Astrocyte of the cerebellum (primary cell): Measurements from ENCODE around the gene TBATA.

Experiments
- DNase-seq: peaks from one replicate; pipeline ENCODE4 v3.0.0-alpha.2; 2011; ENCODE audit warnings: low read depth
- H3K4me3 ChIP-seq: 2 replicates; pipeline ENCODE4 v1.5.1; 2011; ENCODE audit warnings: mild to moderate bottlenecking, low read depth, low read length, moderate library complexity
- in situ Hi-C: cut with HindIII; loops from 2 replicates; pipeline ENCODE4 v1.10.0; 2017; ENCODE audit warnings: low sequenced_read_pairs
- TF ChIP-seq, protein P1 (sequence below): IDR thresholded peaks from 2 replicates; pipeline ENCODE4 v1.5.1; 2012; ENCODE audit warnings: low read length, low read depth, moderate library complexity, mild to moderate bottlenecking; ENCODE audit errors: missing control alignments

The TBATA gene

DNA sequence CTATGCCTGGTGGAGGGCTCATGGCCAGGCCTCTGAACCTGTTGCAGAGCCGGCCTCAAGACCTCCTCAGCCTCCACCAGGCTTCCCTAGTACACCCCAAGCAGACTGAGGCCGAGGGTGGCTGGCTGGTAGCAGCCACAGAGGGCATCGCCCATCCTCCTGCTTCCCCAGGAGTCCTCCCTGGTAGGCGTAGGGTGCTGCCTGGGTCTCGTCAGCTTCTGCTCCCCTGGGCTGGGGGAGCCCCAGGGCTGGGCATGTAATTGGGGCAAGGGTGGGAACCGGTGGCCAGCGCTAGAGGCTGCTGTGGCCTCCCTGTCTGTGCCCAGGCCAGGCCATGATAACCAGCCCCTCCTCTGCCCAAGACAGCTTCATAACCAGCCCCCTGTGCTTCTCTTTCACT is 32.6 kb downstream of the TBATA start:
- DNase-seq, result no peak
- in situ Hi-C loops, result loop anchor here (25.0 kb wide), 1 partner anchor 290 kb away; no protein-coding TSS in a partner anchor
- H3K4me3 ChIP-seq, result no peak overlapping the region
- TF ChIP-seq, protein P1, sequence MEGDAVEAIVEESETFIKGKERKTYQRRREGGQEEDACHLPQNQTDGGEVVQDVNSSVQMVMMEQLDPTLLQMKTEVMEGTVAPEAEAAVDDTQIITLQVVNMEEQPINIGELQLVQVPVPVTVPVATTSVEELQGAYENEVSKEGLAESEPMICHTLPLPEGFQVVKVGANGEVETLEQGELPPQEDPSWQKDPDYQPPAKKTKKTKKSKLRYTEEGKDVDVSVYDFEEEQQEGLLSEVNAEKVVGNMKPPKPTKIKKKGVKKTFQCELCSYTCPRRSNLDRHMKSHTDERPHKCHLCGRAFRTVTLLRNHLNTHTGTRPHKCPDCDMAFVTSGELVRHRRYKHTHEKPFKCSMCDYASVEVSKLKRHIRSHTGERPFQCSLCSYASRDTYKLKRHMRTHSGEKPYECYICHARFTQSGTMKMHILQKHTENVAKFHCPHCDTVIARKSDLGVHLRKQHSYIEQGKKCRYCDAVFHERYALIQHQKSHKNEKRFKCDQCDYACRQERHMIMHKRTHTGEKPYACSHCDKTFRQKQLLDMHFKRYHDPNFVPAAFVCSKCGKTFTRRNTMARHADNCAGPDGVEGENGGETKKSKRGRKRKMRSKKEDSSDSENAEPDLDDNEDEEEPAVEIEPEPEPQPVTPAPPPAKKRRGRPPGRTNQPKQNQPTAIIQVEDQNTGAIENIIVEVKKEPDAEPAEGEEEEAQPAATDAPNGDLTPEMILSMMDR, result no peak

DNA sequence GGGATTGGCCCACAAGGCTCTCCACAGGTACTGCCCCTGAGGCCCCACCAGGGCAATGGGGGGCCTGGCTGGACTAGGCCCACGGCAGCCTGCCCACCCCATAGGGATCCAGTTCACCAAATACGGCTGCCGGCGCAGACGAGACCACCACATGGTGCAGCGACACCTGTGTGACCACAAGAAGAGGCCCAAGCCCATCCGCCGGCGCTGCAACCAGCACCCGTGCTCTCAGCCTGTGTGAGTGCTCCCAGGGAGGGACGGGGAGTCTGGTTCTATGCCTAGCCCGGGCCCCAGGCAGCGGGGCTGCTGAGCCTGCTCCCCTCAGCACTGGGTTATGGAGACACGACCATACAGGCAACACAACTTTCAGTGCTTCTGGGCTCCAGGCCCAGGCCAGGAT is 33.2 kb downstream of the TBATA start:
- in situ Hi-C loops, result loop anchor here (25.0 kb wide), 1 partner anchor 290 kb away; no protein-coding TSS in a partner anchor
- DNase-seq, result no peak
- H3K4me3 ChIP-seq, result no peak overlapping the region
- TF ChIP-seq, protein P1, result no peak

DNA sequence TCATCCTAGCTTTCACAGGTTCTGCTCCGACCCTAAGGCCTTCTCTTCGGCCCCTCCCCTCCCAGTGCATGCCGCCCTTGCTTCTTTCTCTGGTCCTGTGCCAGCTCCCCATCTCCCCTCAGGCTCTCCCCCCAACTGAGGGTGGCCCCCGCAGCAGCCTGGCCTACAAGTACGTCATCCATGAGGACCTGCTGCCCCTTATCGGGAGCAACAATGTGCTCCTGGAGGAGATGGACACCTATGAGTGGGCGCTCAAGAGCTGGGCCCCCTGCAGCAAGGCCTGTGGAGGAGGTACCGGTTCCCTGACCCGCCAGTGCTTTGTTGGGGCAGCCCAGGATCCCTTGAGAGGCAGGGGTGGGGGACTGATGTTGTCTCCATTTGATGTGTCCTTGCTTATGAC is 33.8 kb downstream of the TBATA start:
- TF ChIP-seq, protein P1, result no peak
- DNase-seq, result no peak
- no peak overlapping the region for H3K4me3 ChIP-seq
- in situ Hi-C loops, result loop anchor here (25.0 kb wide), 1 partner anchor 289 kb away; no protein-coding TSS in a partner anchor

DNA sequence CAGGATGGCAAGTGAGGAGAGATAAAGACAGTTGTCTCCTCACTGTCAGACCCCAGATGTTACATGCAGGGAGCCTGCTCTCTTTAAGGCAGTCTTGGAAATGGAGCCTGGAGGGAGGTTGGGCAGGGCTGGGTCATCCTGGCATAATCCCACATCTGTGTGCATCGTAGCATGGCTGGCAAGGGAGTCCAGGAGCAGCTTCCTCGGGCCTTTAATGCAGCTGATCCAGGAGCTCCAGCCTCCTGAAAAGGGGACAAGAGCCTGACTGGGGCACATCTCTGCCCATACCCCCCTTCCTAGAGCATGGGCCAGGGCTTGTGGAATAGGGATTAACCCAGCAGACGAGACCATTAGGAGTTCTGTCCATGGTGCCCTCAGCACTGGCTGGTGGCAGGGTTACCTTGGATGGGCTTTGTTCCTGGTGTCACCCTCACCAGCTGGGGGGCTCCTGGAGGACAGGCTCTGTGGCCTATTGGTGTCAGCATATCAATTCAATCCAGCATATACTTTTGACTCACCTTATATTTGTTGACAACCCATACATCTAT is 34.9 kb downstream of the TBATA start:
- H3K4me3 ChIP-seq, result no peak overlapping the region
- no peak for DNase-seq
- TF ChIP-seq, protein P1, result no peak
- in situ Hi-C loops, result loop anchor here (25.0 kb wide), 1 partner anchor 288 kb away; no protein-coding TSS in a partner anchor

DNA sequence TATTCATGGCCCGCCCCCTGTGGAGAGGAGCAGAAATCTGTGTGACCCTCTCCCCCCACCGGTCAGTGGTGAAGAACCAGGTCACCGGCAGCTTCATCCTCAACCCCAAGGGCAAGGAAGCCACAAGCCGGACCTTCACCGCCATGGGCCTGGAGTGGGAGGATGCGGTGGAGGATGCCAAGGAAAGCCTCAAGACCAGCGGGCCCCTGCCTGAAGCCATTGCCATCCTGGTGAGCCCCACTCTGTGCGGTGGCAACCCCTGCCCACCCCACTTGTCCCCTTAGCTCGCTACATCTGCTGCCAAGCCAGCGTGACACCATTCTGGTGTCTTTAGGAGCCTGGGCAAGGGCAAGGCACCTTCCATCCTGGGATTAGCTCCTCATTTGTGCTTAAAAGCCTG is 35.4 kb downstream of the TBATA start:
- TF ChIP-seq, protein P1, result no peak
- no peak overlapping the region for H3K4me3 ChIP-seq
- in situ Hi-C loops, result loop anchor here (25.0 kb wide), 1 partner anchor 287 kb away; no protein-coding TSS in a partner anchor
- DNase-seq, result no peak

DNA sequence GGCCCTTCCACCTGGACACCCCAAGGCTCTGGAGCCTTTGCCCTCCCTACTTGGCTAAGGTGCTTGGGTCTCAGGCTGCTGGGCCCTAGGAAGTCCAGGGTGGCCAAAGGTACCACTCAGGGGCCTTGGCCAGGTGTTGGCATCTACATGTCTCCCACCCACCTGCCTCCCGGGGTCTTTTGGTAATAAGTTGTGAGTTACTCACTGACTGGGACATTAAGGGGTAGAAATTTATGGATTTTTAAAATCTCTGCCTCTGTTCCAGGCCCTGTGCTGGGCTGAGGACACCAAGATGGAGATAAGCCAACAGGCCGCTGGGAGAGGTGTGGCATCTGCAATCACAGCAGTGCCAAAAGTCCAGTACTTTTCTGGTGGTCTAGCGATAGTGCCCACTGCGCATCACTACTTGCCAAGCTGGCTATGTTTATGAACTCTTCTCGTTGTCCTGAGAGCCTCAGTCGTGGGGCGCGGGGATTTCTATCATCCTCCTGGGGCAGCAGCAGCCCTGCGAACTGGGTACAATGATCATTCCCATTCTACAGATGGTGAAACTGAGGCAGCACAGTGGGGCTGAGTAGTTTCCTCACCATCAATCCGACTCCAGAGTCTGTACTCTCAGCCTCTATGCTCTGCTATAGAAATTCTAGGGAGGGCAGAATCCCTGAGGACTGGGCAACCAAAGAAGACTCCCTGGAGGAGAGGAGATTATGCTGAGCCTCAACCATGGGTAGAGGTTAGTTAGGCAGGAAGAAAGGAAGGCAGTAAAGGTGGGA is 36.2 kb downstream of the TBATA start:
- no peak for DNase-seq
- TF ChIP-seq, protein P1, result no peak
- in situ Hi-C loops, result no loop called here
- no peak overlapping the region for H3K4me3 ChIP-seq
